DOHH2 (cell line): ENCODE results near the gene PGK2.

Experiments used
- EZH2phosphoT487 ChIP-seq: fragments of 200-600 bp; sonication (generic); IDR thresholded peaks from 2 replicates; pipeline ENCODE4 v1.6.1; 2017; ENCODE audit warnings: borderline replicate concordance, mild to moderate bottlenecking, antibody characterized with exemption, low read length, moderate library complexity, mixed read lengths
- TF ChIP-seq, protein P1 (sequence below): fragments of 200-600 bp; sonication (generic); IDR thresholded peaks from one replicate; pipeline ENCODE4 v1.5.1; 2014; ENCODE audit warnings: antibody characterized with exemption, mild to moderate bottlenecking, low read depth, low read length; ENCODE audit not compliant: poor library complexity, severe bottlenecking

DNA sequence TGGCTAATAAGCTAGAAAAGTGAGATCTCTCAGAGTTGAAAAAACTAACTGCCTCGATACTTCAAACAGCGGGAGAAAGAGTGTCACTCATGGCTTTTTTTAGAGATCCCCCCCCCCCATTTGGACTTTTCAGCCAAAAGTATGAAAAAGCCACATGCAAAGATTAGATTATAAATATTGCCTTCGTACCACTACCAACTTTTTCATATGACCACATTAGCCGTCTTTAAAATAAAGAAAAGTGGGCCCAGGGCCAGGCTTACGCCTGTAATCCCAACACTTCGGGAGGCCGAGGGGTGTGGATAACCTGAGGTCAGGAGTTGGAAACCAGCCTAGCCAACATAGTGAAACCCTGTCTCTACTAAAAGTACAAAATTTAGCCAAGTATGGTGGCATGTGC lies 4.4 kb downstream of the PGK2 start:
- TF ChIP-seq, protein P1, sequence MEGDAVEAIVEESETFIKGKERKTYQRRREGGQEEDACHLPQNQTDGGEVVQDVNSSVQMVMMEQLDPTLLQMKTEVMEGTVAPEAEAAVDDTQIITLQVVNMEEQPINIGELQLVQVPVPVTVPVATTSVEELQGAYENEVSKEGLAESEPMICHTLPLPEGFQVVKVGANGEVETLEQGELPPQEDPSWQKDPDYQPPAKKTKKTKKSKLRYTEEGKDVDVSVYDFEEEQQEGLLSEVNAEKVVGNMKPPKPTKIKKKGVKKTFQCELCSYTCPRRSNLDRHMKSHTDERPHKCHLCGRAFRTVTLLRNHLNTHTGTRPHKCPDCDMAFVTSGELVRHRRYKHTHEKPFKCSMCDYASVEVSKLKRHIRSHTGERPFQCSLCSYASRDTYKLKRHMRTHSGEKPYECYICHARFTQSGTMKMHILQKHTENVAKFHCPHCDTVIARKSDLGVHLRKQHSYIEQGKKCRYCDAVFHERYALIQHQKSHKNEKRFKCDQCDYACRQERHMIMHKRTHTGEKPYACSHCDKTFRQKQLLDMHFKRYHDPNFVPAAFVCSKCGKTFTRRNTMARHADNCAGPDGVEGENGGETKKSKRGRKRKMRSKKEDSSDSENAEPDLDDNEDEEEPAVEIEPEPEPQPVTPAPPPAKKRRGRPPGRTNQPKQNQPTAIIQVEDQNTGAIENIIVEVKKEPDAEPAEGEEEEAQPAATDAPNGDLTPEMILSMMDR: no peak
- TF ChIP-seq EZH2phosphoT487: no peak
